HepG2 (cell line): Measurements from ENCODE around the gene DNAJC18. TPM values are rescaled to one million over a fixed set of nuclear protein-coding genes. Genes with fewer than 3 reads are reported as not detected.
A peak's percentile ranks its signal among the peaks of the same experiment; 100 is the strongest.

Source experiments
- HDAC6 ChIP-seq: fragments of 200-600 bp; sonication (generic); IDR thresholded peaks from 2 replicates; pipeline ENCODE4 v1.7.0; 2017; ENCODE audit warnings: mild to moderate bottlenecking, antibody characterized with exemption, low read length, low read depth
- HMGA1 ChIP-seq: sonication (generic); formaldehyde crosslinking; conservative IDR thresholded peaks from 2 replicates; pipeline ENCODE4 v1.4.0; 2020; ENCODE audit warnings: missing genetic modification reagents
- JARID2 ChIP-seq: sonication (generic); formaldehyde crosslinking; IDR thresholded peaks from 2 replicates; pipeline ENCODE4 v1.8.1; 2023; ENCODE audit warnings: missing genetic modification reagents, inconsistent platforms; ENCODE audit not compliant: insufficient replicate concordance
- JDP2 ChIP-seq: sonication (generic); formaldehyde crosslinking; IDR thresholded peaks from 2 replicates; pipeline ENCODE4 v1.8.1; 2022; ENCODE audit warnings: missing genetic modification reagents, borderline replicate concordance
- MATR3 ChIP-seq: sonication (generic); formaldehyde crosslinking; IDR thresholded peaks from 2 replicates; pipeline ENCODE4 v1.4.0; 2020; ENCODE audit warnings: missing genetic modification reagents
- MLX ChIP-seq: IDR thresholded peaks from 2 replicates; pipeline ENCODE4 v1.6.1; 2016
- NBN ChIP-seq: fragments of 450-650 bp; conservative IDR thresholded peaks from 2 replicates; pipeline ENCODE4 v1.6.1; 2017
- NFIB ChIP-seq: sonication (generic); formaldehyde crosslinking; IDR thresholded peaks from 2 replicates; pipeline ENCODE4 v1.9.0; 2021; ENCODE audit warnings: missing genetic modification reagents, mild to moderate bottlenecking, borderline replicate concordance
- NFYB ChIP-seq: sonication (generic); formaldehyde crosslinking; IDR thresholded peaks from 2 replicates; pipeline ENCODE4 v1.4.0; 2020; ENCODE audit warnings: missing genetic modification reagents
- NR2F6 ChIP-seq, 2 experiments: IDR thresholded peaks; 2 replicates each; pipeline ENCODE4 v1.6.1; 2016; ENCODE audit warnings: antibody characterized with exemption in 1 of 2, mild to moderate bottlenecking in 1 of 2
- RARG ChIP-seq: sonication (generic); formaldehyde crosslinking; IDR thresholded peaks from 2 replicates; pipeline ENCODE4 v1.4.0; 2020; ENCODE audit warnings: low read depth, mild to moderate bottlenecking, missing genetic modification reagents
- SAP130 ChIP-seq: IDR thresholded peaks from 2 replicates; pipeline ENCODE4 v1.6.1; 2016; ENCODE audit warnings: low read depth
- SIN3A ChIP-seq: IDR thresholded peaks from 2 replicates; pipeline ENCODE4 v1.6.1; 2011; ENCODE audit warnings: low read depth, mild to moderate bottlenecking, control low read depth, low read length, borderline replicate concordance
- SUZ12 ChIP-seq: fragments of 150-350 bp; IDR thresholded peaks from 2 replicates; pipeline ENCODE4 v1.6.1; 2014; ENCODE audit warnings: low read depth, low read length
- TOPORS ChIP-seq: sonication (generic); formaldehyde crosslinking; IDR thresholded peaks from 2 replicates; pipeline ENCODE4 v1.8.0; 2023; ENCODE audit warnings: mild to moderate bottlenecking, missing genetic modification reagents
- ZBTB46 ChIP-seq: sonication (generic); formaldehyde crosslinking; IDR thresholded peaks from 2 replicates; pipeline ENCODE4 v1.4.0; 2020; ENCODE audit warnings: mild to moderate bottlenecking, missing genetic modification reagents, borderline replicate concordance
- ZBTB49 ChIP-seq: sonication (generic); formaldehyde crosslinking; IDR thresholded peaks from 2 replicates; pipeline ENCODE4 v1.4.0; 2020; ENCODE audit warnings: missing genetic modification reagents, borderline replicate concordance
- ZFP36L1 ChIP-seq: sonication (generic); formaldehyde crosslinking; IDR thresholded peaks from 2 replicates; pipeline ENCODE4 v1.8.0; 2022; ENCODE audit warnings: mild to moderate bottlenecking, missing genetic modification reagents, moderate library complexity
- ZKSCAN8 ChIP-seq: IDR thresholded peaks from 2 replicates; pipeline ENCODE4 v1.6.1; 2016; ENCODE audit warnings: borderline replicate concordance, missing genetic modification reagents, missing compliant biosample characterization
- ZNF263 ChIP-seq: sonication (generic); formaldehyde crosslinking; IDR thresholded peaks from 2 replicates; pipeline ENCODE4 v1.4.0; 2020; ENCODE audit warnings: missing genetic modification reagents
- ZNF337 ChIP-seq: sonication (generic); formaldehyde crosslinking; IDR thresholded peaks from 2 replicates; pipeline ENCODE4 v1.5.1; 2020; ENCODE audit warnings: missing genetic modification reagents, low read depth, mild to moderate bottlenecking, borderline replicate concordance
- ZNF530 ChIP-seq: sonication (generic); formaldehyde crosslinking; IDR thresholded peaks from 2 replicates; pipeline ENCODE4 v1.5.0; 2020; ENCODE audit warnings: low read depth, mild to moderate bottlenecking, missing genetic modification reagents
- ZNF670 ChIP-seq: sonication (generic); formaldehyde crosslinking; IDR thresholded peaks from 2 replicates; pipeline ENCODE4 v1.8.0; 2022; ENCODE audit warnings: mild to moderate bottlenecking, missing genetic modification reagents, borderline replicate concordance
- ZNF780A ChIP-seq: sonication (generic); formaldehyde crosslinking; IDR thresholded peaks from 2 replicates; pipeline ENCODE4 v1.8.0; 2022; ENCODE audit warnings: mild to moderate bottlenecking, missing genetic modification reagents, moderate library complexity
- ZNF784 ChIP-seq: sonication (generic); formaldehyde crosslinking; IDR thresholded peaks from 2 replicates; pipeline ENCODE4 v1.5.1; 2020; ENCODE audit warnings: missing genetic modification reagents, mild to moderate bottlenecking, borderline replicate concordance
- polyA plus RNA-seq, 8 experiments: library from polyadenylated mRNA; depleted of rRNA in 3 of 8; stranded (reverse) in 7 of 8; unstranded in 1 of 8; fragments of >200 nt; fragmentation: Illumina TruSeq in 4 of 8; extraction: Trizol in 4 of 8; gene quantifications; 2 replicates each; pipeline versions ENCODE4 v1.2.1 to v1.2.3, GENCODE V29; 2011 to 2016; ENCODE audit warnings: low read depth in 4 of 8, missing spikeins in 1 of 8, mixed read lengths in 1 of 8; ENCODE audit not compliant: insufficient read depth in 1 of 8
- total RNA-seq, 5 experiments: library from RNA; depleted of rRNA; stranded (reverse); fragments of >200 nt; fragmentation: Illumina TruSeq; extraction: Trizol; gene quantifications; 2 replicates each; pipeline ENCODE4 v1.2.3, GENCODE V29; 2016; ENCODE audit warnings: low read depth in 1 of 5

The DNAJC18 gene
- total and polyA plus RNA-seq, 2 of the 13 experiments (the other 11 are each of a cell fraction or from before 2014, with no cell fraction given): 6.5 to 6.6 TPM

- TF ChIP-seq ZNF784 (CRISPR knock-in tag) (peak; percentile 37; the same call in 1 of the 2 replicates), HDAC6 (no peak), RARG (CRISPR knock-in tag) (no peak), ZNF530 (CRISPR knock-in tag) (no peak), NFIB (CRISPR knock-in tag) (no peak), SAP130 (CRISPR knock-in tag) (peak; percentile 88), JDP2 (CRISPR knock-in tag) (no peak), ZNF670 (CRISPR knock-in tag) (no peak), NR2F6 (IDR thresholded peaks at IDR 0.05) (no peak), NR2F6 (CRISPR knock-in tag; IDR thresholded peaks at IDR 0.05) (no peak), ZNF780A (CRISPR knock-in tag) (no peak), ZNF263 (CRISPR knock-in tag) (no peak), ZBTB49 (CRISPR knock-in tag) (no peak), MLX (CRISPR knock-in tag) (no peak; the same call in 1 of the 2 replicates), TOPORS (CRISPR knock-in tag) (no peak), ZBTB46 (CRISPR knock-in tag) (no peak), MATR3 (CRISPR knock-in tag) (no peak), ZNF337 (CRISPR knock-in tag) (0 out of 2 replicates have a peak, but pooled peaks have one; percentile 55), SIN3A (peak; percentile 83; the same call in 1 of the 2 replicates), NFYB (CRISPR knock-in tag) (peak; percentile 86), JARID2 (no peak), SUZ12 (no peak), ZFP36L1 (CRISPR knock-in tag) (no peak), HMGA1 (CRISPR knock-in tag) (no peak), NBN (no peak), ZKSCAN8 (CRISPR knock-in tag) (no peak)
Observed at GRCh38 chr5:139403787-139404483, 35.4 kb downstream of the DNAJC18 start, which contains the start of gene SPATA24 (continued).
